GM21360 (cell line): ENCODE data around the gene MS4A13.
"Not testable (repeated sequence)": the region's sequence is repeated elsewhere in the genome, so short reads cannot be mapped to it uniquely, and the experiment has no call there.

Source experiments
- ATAC-seq: cut with Tn5 transposase; IDR thresholded peaks from one replicate; pipeline ENCODE4 v1.9.1; 2021; ENCODE audit warnings: mild to moderate bottlenecking, moderate library complexity; ENCODE audit not compliant: unreplicated experiment

Gene MS4A13

GRCh38 chr11:60530454-60531100, 15.4 kb downstream of the MS4A13 start:
- no peak for ATAC-seq

GRCh38 chr11:60532383-60532782, 17.2 kb downstream of the MS4A13 start:
- not testable (repeated sequence) for ATAC-seq

GRCh38 chr11:60538627-60539026, 23.4 kb downstream of the MS4A13 start:
- ATAC-seq, result not testable (repeated sequence)

- ATAC-seq, result no peak
Measured at GRCh38 chr11:60544077-60544476, 28.9 kb downstream of the MS4A13 start.

- ATAC-seq, result no peak
Measured at GRCh38 chr11:60561254-60561653, 46.1 kb downstream of the MS4A13 start.

- ATAC-seq, result no peak
Measured at GRCh38 chr11:60563553-60564235, 48.5 kb downstream of the MS4A13 start.

- ATAC-seq, result no peak
Measured at GRCh38 chr11:60566776-60567175, 51.6 kb downstream of the MS4A13 start.

- no peak for ATAC-seq
Measured at GRCh38 chr11:60570970-60571369, 55.8 kb downstream of the MS4A13 start.

GRCh38 chr11:60589611-60590010, 74.4 kb downstream of the MS4A13 start:
- no peak for ATAC-seq
